Ramos (cell line): Measurements from ENCODE around the gene TUB.

ENCODE experiments used
- in situ Hi-C: fragments of 300-500 bp; cut with MboI; formaldehyde crosslinking; loops from one replicate; pipeline ENCODE4 v1.14.3; 2022; ENCODE audit warnings: low sequenced_read_pairs; ENCODE audit not compliant: unreplicated experiment

Gene TUB

GRCh38 chr11:8067567-8067928 is 13.5 kb upstream of the TUB start:
- in situ Hi-C loops, result no loop called here

GRCh38 chr11:8067929-8068575 is 13.0 kb upstream of the TUB start:
- in situ Hi-C loops, result no loop called here

- in situ Hi-C loops, result no loop called here
Observed at GRCh38 chr11:8068605-8069221, 12.3 kb upstream of the TUB start.

DNA sequence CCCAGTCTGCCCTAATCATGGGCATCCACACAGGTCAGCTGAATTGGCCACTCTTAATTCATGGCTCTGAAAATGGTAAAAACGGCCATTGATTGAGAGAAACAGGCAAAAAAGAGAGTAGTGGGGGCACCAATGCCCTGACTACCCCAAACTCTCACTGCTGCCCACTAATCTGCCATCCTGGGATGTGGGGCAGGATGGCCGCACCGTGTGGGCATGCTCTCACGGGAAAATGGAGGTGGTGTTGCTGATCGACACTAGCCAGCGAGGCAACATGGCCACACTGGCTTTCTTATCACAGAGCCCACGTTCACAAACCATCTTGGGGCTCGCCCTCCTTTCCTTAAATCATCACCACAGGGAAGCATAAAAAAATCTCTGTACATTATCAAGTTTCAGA is 11.2 kb upstream of the TUB start:
- in situ Hi-C loops, result no loop called here

GRCh38 chr11:8070417-8071115 is 10.4 kb upstream of the TUB start:
- in situ Hi-C loops, result no loop called here

GRCh38 chr11:8071616-8072581 is 9.1 kb upstream of the TUB start:
- in situ Hi-C loops, result no loop called here

- in situ Hi-C loops, result no loop called here
Observed at GRCh38 chr11:8075119-8075726, 5.8 kb upstream of the TUB start.

- in situ Hi-C loops, result no loop called here
Observed at GRCh38 chr11:8079111-8079675, 1.8 kb upstream of the TUB start.

DNA sequence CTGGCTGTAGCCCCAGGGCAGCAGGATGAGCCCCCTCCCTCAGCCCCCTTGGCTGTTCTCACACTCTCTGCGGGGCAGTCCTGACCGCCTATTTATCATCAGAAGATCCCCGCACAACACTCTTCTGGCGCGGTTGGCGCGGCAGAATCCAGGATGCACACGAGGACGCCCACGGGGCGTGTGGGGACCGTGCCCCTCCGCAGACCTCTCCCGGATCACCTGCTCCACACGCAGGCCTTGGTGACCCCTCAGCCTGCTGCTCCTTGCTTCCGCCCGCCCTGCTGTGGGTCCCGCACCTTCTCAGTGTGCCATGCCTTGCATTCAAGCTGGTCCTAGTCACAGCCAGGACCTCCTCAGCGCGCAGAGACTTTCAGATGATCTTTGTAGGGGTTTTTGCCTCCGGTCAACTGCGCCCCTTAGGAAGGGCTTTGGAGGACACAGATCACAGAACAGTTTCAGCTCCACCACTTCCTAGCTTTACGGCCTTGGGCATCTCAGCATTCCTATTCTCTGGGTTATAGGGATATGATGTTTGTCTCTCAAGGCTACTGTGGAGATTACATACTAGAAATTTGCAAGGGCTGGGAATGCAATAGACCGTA is 841 bp upstream of the TUB start:
- in situ Hi-C loops, result no loop called here

DNA sequence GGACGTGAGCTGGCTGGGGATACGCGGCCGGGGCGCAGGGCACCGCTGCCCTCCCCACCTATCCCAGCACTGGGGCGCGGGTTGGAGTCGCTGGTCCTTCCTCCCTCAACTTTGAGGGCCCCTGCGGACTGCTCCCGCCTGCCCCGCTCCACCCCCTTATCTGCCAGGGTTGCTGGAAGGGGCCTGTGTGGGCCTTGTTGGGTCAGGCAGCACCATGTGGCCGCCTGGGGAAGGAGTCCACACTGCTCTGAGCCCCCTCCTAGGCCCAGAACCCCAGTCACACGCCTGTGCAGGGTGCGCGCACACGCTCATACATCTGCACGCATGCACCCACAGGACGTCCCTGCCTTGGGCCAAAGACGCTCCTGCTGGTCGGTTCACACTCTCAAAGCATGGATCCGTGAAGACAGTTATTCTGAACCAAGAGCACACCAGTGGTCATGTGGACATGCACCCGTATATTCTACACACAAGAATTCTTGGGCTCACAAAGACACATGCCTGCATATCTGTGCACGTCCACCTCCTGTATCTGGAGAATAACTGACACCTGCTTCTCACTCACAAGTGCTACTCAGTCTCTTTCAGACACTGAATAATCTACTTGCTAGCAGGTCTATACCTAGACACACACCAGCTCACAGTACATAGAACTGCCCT is 710 bp downstream of the TUB start:
- in situ Hi-C loops, result no loop called here

- in situ Hi-C loops, result no loop called here
Observed at GRCh38 chr11:8082391-8083087, 1.5 kb downstream of the TUB start.

DNA sequence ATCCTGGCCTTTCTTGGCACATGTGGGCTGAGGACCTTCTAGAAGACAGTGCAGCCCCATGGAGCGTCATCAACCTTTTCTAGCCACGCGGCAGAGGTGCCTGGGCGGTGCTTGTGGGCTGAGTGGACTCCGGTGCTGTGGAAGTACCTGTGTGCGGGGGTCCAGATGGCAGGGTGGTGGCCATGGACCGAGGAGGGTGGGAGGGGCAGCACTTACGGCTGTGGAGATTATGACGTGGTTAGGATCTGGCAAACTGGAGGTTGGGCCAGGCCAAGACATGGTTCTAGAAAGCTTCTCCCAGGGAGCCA is 2.0 kb downstream of the TUB start:
- in situ Hi-C loops, result no loop called here

- in situ Hi-C loops, result no loop called here
Observed at GRCh38 chr11:8083871-8084281, 2.9 kb downstream of the TUB start.

DNA sequence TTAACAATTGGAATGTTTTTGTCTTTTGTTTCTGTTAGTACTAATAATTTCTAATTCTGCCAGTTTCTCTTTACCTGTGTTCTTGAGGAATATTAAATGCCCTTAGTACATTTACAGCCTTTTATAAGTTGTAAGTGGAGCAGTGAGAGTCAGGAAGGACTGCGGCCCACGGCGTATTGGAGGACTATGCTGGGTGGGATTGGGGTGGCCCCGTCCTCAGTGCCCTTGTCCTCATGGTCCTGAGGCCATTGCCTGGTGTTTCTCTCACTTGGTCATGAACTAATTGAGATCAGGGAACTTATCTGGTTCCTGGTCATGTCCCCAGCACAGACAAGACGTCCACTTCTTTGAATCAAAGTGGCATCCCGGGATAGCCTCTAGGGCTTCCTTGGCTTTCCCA is 3.3 kb downstream of the TUB start:
- in situ Hi-C loops, result no loop called here

- in situ Hi-C loops, result no loop called here
Observed at GRCh38 chr11:8085011-8085645, 4.1 kb downstream of the TUB start.

DNA sequence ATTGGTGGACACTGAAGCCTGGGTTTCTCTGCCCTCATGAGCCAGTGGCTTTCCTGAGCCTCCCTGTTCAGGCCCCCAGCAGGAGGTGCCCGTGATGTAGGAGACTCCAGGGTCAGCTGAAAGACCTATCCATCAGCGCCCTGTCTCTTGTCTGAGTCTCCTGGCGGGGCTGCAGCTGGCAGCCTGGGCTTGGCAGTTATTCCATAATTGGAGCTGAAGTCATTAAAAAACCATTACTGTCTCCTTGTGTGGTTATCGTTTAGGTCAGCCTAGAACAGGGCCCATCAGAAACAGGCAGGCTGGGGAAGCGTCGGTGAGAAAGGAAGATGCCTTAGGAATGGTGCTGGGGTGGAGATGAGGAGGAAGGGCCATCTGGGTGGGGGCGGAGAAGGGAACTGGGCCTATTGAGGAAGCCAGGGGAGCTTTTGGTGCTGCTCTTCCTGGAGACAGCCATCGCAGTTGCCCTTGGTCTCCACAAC is 5.0 kb downstream of the TUB start:
- in situ Hi-C loops, result no loop called here

DNA sequence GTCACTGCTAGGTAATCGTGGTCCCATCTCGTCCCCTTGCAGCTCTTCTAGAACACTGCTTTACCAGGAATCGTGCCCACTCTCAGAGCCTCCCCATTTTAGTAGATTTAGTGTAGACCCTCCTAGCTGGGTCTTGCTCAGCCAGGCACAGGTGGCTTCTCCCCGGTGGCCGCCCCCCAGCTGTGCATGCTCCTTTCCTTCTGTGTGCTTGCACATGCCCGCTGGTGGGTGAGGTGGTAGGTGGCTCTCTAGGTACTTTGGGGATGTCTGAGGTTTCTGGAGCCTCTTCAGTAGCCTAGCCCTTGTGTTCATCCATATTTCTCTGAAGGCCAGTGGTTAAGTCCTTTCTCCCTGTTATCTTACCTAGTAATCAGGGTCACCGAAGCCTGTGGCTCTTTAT is 5.6 kb downstream of the TUB start:
- in situ Hi-C loops, result no loop called here

DNA sequence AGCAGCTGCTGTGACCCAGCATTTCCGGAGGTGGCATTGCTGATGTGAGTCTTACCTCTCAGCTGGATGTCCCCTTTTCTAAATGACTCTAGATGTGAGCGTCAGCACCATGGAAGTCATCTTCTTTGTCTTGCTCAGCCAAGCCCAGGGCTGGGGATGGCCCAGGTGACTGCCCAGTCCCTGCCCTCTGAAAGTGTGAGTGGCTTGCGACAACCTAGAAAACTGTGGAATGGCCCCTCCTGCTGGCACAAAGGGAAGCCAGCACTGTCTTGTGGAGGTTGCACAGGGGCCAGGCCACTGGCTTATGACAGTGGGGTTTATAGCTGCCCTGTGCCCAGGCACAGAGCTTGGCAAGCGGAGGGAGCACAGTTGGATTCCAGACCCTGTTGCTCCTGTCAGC is 6.2 kb downstream of the TUB start:
- in situ Hi-C loops, result no loop called here
